Chondrocyte (in vitro differentiated cells): ENCODE data around the gene PCBD2. TPM values are rescaled to one million over a fixed set of nuclear protein-coding genes. Genes with fewer than 3 reads are reported as not detected.

ENCODE experiments used
- DNase-seq: peaks from one replicate; pipeline ENCODE4 v3.0.0; 2021; ENCODE audit warnings: mixed read lengths, low spot score
- H3K27ac Mint-ChIP-seq: one replicate; pipeline ENCODE4 v1.8.0; 2021; ENCODE audit warnings: mild to moderate bottlenecking, moderate library complexity, mixed read lengths; ENCODE audit not compliant: unreplicated experiment
- H3K27me3 Mint-ChIP-seq: 2 replicates; pipeline ENCODE4 v1.8.0; 2021; ENCODE audit warnings: low read depth, mixed read lengths
- H3K36me3 Mint-ChIP-seq: 2 replicates; pipeline ENCODE4 v1.8.0; 2021; ENCODE audit warnings: low read depth, mixed read lengths
- H3K4me1 Mint-ChIP-seq: 2 replicates; pipeline ENCODE4 v1.8.0; 2021; ENCODE audit warnings: low read depth, mild to moderate bottlenecking, mixed read lengths
- H3K4me3 Mint-ChIP-seq: one replicate; pipeline ENCODE4 v1.8.0; 2021; ENCODE audit warnings: mild to moderate bottlenecking, moderate library complexity, mixed read lengths; ENCODE audit not compliant: unreplicated experiment
- H3K9me3 Mint-ChIP-seq: 2 replicates; pipeline ENCODE4 v1.8.0; 2021; ENCODE audit warnings: low read depth, mixed read lengths
- CTCF ChIP-seq: fragments of 200-600 bp; sonication (generic); IDR thresholded peaks from 2 replicates; pipeline ENCODE4 v1.5.0; 2021; ENCODE audit warnings: antibody characterized with exemption, mild to moderate bottlenecking, moderate library complexity
- total RNA-seq: library from RNA; stranded (reverse); gene quantifications from 3 replicates; pipeline ENCODE4 v1.2.1, GENCODE V29; 2021

Gene PCBD2
- total RNA-seq, 1 donor from 2014 or later: 8.3 TPM

DNA sequence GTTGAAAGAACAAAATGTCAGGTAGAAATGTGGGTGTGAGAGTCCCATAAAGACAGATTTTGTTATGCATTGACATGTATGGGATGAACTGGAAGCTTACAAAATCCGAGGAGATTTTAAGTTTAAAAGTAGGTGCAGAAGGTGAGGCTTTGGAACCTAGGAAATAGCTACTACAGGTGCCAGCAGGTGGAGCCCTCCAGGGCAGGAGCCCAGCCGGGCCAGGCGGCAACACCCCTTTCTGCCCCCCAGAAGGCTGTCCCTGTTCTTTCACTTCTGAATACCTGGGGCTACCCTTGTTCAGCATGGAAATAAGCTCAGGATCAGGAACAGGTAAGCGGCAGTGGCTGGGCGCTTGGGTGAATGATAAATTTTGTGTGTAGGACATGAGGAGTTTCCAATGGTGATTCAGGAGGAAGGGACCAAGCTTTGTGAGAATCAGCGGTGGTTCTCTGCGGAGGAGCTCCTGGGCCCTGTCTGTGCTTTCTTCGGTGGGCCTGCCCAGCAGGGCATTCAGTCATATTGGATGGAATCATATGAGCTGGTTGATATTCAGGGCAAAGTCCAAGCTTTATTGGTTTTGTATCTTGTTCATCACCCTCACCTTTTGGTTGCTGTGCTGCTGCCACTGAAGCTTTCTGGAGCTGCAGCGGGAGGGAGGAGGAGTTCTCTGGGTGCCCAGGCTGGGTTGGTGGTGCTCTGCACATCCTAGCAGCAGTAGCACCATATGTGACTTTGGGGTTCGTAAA, 12.3 kb downstream of the PCBD2 start:
- TF ChIP-seq CTCF: peak; percentile 51
- no peaks in the 10 kb centered on the region for H3K4me1 Mint-ChIP-seq
- H3K4me3 Mint-ChIP-seq: no peak overlapping the region
- no peaks in the 10 kb centered on the region for H3K9me3 Mint-ChIP-seq
- no peak for DNase-seq
- no peak overlapping the region for H3K27ac Mint-ChIP-seq
- H3K36me3 Mint-ChIP-seq: peaks cover 6% of the 10 kb centered on the region
- no peaks in the 10 kb centered on the region for H3K27me3 Mint-ChIP-seq

GRCh38 chr5:134918861-134919260, 13.9 kb downstream of the PCBD2 start:
- H3K27me3 Mint-ChIP-seq: no peaks in the 10 kb centered on the region
- no peaks in the 10 kb centered on the region for H3K4me1 Mint-ChIP-seq
- TF ChIP-seq CTCF: no peak
- DNase-seq: no peak
- H3K9me3 Mint-ChIP-seq: no peaks in the 10 kb centered on the region
- no peak overlapping the region for H3K27ac Mint-ChIP-seq
- no peak overlapping the region for H3K4me3 Mint-ChIP-seq
- peaks cover 7% of the 10 kb centered on the region for H3K36me3 Mint-ChIP-seq

DNA sequence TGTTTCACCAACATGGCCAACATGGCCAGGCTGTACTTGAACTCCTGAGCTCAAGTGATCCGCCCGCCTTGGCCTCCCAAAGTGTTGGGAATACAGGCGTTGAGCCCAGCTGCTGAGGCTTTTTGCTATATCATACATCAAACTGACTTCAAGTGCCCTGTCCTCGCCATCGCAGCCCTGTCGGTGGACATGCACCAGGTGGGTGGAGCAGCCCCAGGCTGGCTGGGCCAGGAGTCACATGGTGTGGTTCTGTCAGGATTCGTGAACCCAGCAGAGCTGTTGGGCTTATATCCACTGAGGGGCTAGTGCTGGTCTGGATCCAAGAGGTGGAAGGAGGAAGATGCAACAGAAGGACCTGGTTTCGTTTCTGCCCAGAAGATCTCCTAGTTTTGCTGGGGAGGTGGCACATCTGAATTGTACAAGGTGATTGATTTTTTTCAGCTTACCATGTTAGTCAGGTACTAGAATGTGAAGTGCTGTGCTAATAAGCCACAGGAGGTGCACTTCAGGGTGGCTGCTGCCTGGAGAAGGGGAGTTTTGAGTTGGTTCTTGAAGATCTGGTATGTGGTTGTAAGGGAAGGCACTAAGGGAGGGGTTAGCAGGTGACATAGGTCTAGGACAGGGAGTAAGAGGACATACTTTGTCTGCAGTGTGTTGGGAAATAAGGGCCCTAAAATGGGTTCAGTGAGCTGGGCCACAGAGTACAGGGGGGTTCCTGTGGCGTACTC, 16.1 kb downstream of the PCBD2 start:
- Mint-ChIP-seq H3K9me3 (no peaks in the 10 kb centered on the region), H3K27ac (no peak overlapping the region), H3K4me1 (no peaks in the 10 kb centered on the region), H3K4me3 (no peak overlapping the region), H3K36me3 (peaks cover 7% of the 10 kb centered on the region), H3K27me3 (no peaks in the 10 kb centered on the region)
- no peak for TF ChIP-seq CTCF
- DNase-seq: no peak

- Mint-ChIP-seq H3K36me3 (peaks cover 6% of the 10 kb centered on the region), H3K27me3 (no peaks in the 10 kb centered on the region), H3K27ac (no peak overlapping the region), H3K9me3 (no peaks in the 10 kb centered on the region), H3K4me1 (no peaks in the 10 kb centered on the region), H3K4me3 (no peak overlapping the region)
- TF ChIP-seq CTCF: no peak
- no peak for DNase-seq
Measured at GRCh38 chr5:134932508-134932907, 27.6 kb downstream of the PCBD2 start.

DNA sequence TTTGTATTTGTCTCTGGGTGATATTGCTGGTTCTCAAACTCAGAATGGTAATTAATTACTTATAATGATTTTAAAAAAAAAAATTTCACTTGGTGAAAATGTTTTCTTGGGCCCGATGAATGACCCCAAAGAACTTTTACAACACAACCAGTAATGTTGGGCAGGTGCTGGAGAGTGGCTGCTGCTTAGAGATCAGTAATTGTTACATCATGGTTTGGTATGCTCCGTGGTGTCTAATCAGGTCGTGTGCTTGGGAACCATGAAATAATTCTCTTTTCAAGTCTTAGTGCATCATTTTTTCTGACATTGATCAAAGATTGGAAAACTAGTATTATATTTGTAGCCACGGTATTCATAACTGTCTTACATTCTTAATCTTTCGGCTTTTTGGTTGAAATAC, 29.3 kb downstream of the PCBD2 start:
- H3K27ac Mint-ChIP-seq: no peak overlapping the region
- no peak for TF ChIP-seq CTCF
- peaks cover 7% of the 10 kb centered on the region for H3K36me3 Mint-ChIP-seq
- H3K4me1 Mint-ChIP-seq: no peaks in the 10 kb centered on the region
- H3K9me3 Mint-ChIP-seq: no peaks in the 10 kb centered on the region
- DNase-seq: no peak
- H3K27me3 Mint-ChIP-seq: no peaks in the 10 kb centered on the region
- no peak overlapping the region for H3K4me3 Mint-ChIP-seq
